PC-9 (cell line): ENCODE data around the gene SPAM1.

ENCODE experiments used
- EZH2 ChIP-seq: fragments of 200-600 bp; sonication (generic); IDR thresholded peaks from 2 replicates; pipeline ENCODE4 v1.8.0; 2017; ENCODE audit warnings: antibody characterized with exemption, low read depth
- TF ChIP-seq, protein P1 (sequence below): fragments of 200-600 bp; sonication (generic); conservative IDR thresholded peaks from 2 replicates; pipeline ENCODE4 v1.6.1; 2017; ENCODE audit warnings: mixed run types, antibody characterized with exemption, mild to moderate bottlenecking, moderate library complexity

DNA sequence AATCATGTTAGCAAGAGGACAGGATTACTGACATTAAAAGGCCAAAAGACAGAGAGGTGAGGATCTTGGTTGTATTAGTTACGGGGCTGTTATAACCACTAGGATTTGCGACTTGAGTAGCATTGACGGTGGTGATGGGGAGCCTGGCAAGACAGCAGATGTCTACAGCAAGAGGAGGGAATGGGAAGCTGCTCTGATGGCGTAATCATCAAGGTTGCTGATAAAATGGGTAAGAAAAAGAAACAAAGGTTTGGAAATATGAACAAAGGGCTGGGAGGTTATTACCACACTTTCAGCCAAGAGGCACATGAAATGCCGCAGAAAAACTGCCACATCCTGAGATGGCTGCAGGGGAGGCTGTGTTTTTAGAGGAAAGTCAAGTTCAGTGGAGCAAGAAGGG lies 73.9 kb downstream of the SPAM1 start:
- TF ChIP-seq, protein P1, sequence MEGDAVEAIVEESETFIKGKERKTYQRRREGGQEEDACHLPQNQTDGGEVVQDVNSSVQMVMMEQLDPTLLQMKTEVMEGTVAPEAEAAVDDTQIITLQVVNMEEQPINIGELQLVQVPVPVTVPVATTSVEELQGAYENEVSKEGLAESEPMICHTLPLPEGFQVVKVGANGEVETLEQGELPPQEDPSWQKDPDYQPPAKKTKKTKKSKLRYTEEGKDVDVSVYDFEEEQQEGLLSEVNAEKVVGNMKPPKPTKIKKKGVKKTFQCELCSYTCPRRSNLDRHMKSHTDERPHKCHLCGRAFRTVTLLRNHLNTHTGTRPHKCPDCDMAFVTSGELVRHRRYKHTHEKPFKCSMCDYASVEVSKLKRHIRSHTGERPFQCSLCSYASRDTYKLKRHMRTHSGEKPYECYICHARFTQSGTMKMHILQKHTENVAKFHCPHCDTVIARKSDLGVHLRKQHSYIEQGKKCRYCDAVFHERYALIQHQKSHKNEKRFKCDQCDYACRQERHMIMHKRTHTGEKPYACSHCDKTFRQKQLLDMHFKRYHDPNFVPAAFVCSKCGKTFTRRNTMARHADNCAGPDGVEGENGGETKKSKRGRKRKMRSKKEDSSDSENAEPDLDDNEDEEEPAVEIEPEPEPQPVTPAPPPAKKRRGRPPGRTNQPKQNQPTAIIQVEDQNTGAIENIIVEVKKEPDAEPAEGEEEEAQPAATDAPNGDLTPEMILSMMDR: no peak
- TF ChIP-seq EZH2: no peak
